CD8-positive, alpha-beta T cell (primary cell): ENCODE data around the gene WDR83. TPM values are rescaled to one million over a fixed set of nuclear protein-coding genes. Genes with fewer than 3 reads are reported as not detected.

Experiments used
- total RNA-seq, 46 experiments: library from RNA in 2 of 46; stranded (reverse) in 2 of 46; gene quantifications; one replicate each; pipeline ENCODE4 v1.2.3 and lab custom pipeline; 2021 to 2026

The WDR83 gene
- total RNA-seq, 2 experiments from 2014 or later: 7.4 to 10.0 TPM

Other genes starting within 250 kb of the WDR83 start
- gene ZNF443, start 225.8 kb upstream of the WDR83 start, total RNA-seq: 1 to 10 TPM; 2.1 to 2.6 TPM
- 1 to 10 TPM; 4.3 to 4.5 TPM for gene ZNF709, start 182.0 kb upstream of the WDR83 start, total RNA-seq
- 10 to 100 TPM; 17.8 to 18.2 TPM for gene ZNF564, start 115.3 kb upstream of the WDR83 start, total RNA-seq
- 1 to 10 TPM; 5.1 to 7.0 TPM for gene ZNF490, start 56.0 kb upstream of the WDR83 start, total RNA-seq
- 10 to 100 TPM; 61.0 to 67.0 TPM for gene ZNF791, start 55.9 kb upstream of the WDR83 start, total RNA-seq
- gene MAN2B1, start 65 bp upstream of the WDR83 start, total RNA-seq: 10 to 100 TPM; 74.8 to 82.2 TPM
- 100 to 1,000 TPM in 1 of 2 experiments, 10 to 100 TPM in 1; 98.7 to 100 TPM for gene DHPS, start 15.1 kb downstream of the WDR83 start, total RNA-seq
- not detected for gene GNG14, start 21.2 kb downstream of the WDR83 start, total RNA-seq
- 1 to 10 TPM; 2.3 to 2.8 TPM for gene FBXW9, start 29.8 kb downstream of the WDR83 start, total RNA-seq
- gene TNPO2, start 57.1 kb downstream of the WDR83 start, total RNA-seq: 10 to 100 TPM; 39.4 to 39.6 TPM
- gene TRIR, start 67.9 kb downstream of the WDR83 start, total RNA-seq: 100 to 1,000 TPM; 197 to 213 TPM
- gene GET3, start 70.7 kb downstream of the WDR83 start, total RNA-seq: 10 to 100 TPM; 17.6 to 19.8 TPM
- not detected for gene BEST2, start 85.0 kb downstream of the WDR83 start, total RNA-seq
- 10 to 100 TPM; 13.2 to 13.6 TPM for gene HOOK2, start 108.7 kb downstream of the WDR83 start, total RNA-seq
- 1,000 to 10,000 TPM; 2,704 to 2,791 TPM for gene JUNB, start 124.7 kb downstream of the WDR83 start, total RNA-seq
- 10 to 100 TPM; 57.5 to 59.1 TPM for gene PRDX2, start 135.0 kb downstream of the WDR83 start, total RNA-seq
- gene THSD8, start 135.3 kb downstream of the WDR83 start, total RNA-seq: under 1 TPM in 1 of 2 experiments, not detected in 1; 0.79 TPM
- gene RNASEH2A, start 139.8 kb downstream of the WDR83 start, total RNA-seq: 1 to 10 TPM; 1.3 to 2.2 TPM
- gene RTBDN, start 167.8 kb downstream of the WDR83 start, total RNA-seq: not detected
- gene MAST1, start 171.7 kb downstream of the WDR83 start, total RNA-seq: 1 to 10 TPM in 1 of 2 experiments, under 1 TPM in 1; 0.64 to 1.1 TPM
- 1 to 10 TPM; 5.9 to 8.4 TPM for gene DNASE2, start 214.6 kb downstream of the WDR83 start, total RNA-seq
- gene KLF1, start 220.4 kb downstream of the WDR83 start, total RNA-seq: not detected
- 10 to 100 TPM; 36.0 to 41.7 TPM for gene GCDH, start 224.4 kb downstream of the WDR83 start, total RNA-seq